Neural progenitor cell (in vitro differentiated cells): ENCODE results near the gene OTOP3. TPM values are rescaled to one million over a fixed set of nuclear protein-coding genes. Genes with fewer than 3 reads are reported as not detected.

Experiments
- DNase-seq: peaks from one replicate; pipeline ENCODE4 v3.0.0-alpha.2; 2016; ENCODE audit warnings: low spot score
- H2AFZ ChIP-seq: fragments of 200-600 bp; sonication (generic); replicated peaks from 2 replicates; pipeline ENCODE4 v1.6.1; 2016; ENCODE audit warnings: antibody characterized with exemption
- H3F3A ChIP-seq: fragments of 200-600 bp; sonication (generic); 2 replicates; pipeline ENCODE4 v1.6.1; 2016; ENCODE audit warnings: antibody characterized with exemption, low read depth
- H3K27ac ChIP-seq: fragments of 200-600 bp; sonication (generic); 2 replicates; pipeline ENCODE4 v1.5.1; 2016; ENCODE audit warnings: mild to moderate bottlenecking
- H3K27me3 ChIP-seq: fragments of 200-600 bp; sonication (generic); 2 replicates; pipeline ENCODE4 v1.6.1; 2016; ENCODE audit warnings: mild to moderate bottlenecking, moderate library complexity
- H3K36me3 ChIP-seq: fragments of 200-600 bp; sonication (generic); 2 replicates; pipeline ENCODE4 v1.5.1; 2016
- H3K4me1 ChIP-seq: fragments of 200-600 bp; sonication (generic); 2 replicates; pipeline ENCODE4 v1.6.1; 2016; ENCODE audit warnings: mixed run types
- H3K4me2 ChIP-seq: fragments of 200-600 bp; sonication (generic); 2 replicates; pipeline ENCODE4 v1.6.1; 2016
- H3K4me3 ChIP-seq: fragments of 200-600 bp; sonication (generic); 2 replicates; pipeline ENCODE4 v1.5.1; 2016
- H3K79me2 ChIP-seq: fragments of 200-600 bp; sonication (generic); 2 replicates; pipeline ENCODE4 v1.6.1; 2016; ENCODE audit warnings: low read depth
- H3K9ac ChIP-seq: fragments of 200-600 bp; sonication (generic); 2 replicates; pipeline ENCODE4 v1.6.1; 2016
- H3K9me3 ChIP-seq: fragments of 200-600 bp; sonication (generic); 2 replicates; pipeline ENCODE4 v1.5.1; 2016; ENCODE audit warnings: low read depth
- H4K20me1 ChIP-seq: fragments of 200-600 bp; sonication (generic); 2 replicates; pipeline ENCODE4 v1.6.1; 2016; ENCODE audit warnings: low read depth
- H3K27ac Mint-ChIP-seq: 3 replicates; pipeline ENCODE4 v1.8.0; 2021; ENCODE audit warnings: mixed read lengths
- H3K27me3 Mint-ChIP-seq: 2 replicates; pipeline ENCODE4 v1.8.0; 2022; ENCODE audit warnings: low read depth, mild to moderate bottlenecking, inconsistent platforms, moderate library complexity, mixed read lengths; ENCODE audit not compliant: insufficient read depth
- H3K36me3 Mint-ChIP-seq: 3 replicates; pipeline ENCODE4 v1.8.0; 2021; ENCODE audit warnings: mixed read lengths
- H3K4me1 Mint-ChIP-seq: 3 replicates; pipeline ENCODE4 v1.8.0; 2021; ENCODE audit warnings: mixed read lengths
- H3K4me3 Mint-ChIP-seq: 3 replicates; pipeline ENCODE4 v1.8.0; 2021; ENCODE audit warnings: mild to moderate bottlenecking, moderate library complexity, mixed read lengths
- H3K9me3 Mint-ChIP-seq: 3 replicates; pipeline ENCODE4 v1.8.0; 2020; ENCODE audit warnings: mixed read lengths
- EZH2 ChIP-seq: fragments of 200-600 bp; sonication (generic); IDR thresholded peaks from 2 replicates; pipeline ENCODE4 v1.6.1; 2017; ENCODE audit warnings: antibody characterized with exemption, mild to moderate bottlenecking, moderate library complexity
- EZH2phosphoT487 ChIP-seq: fragments of 200-600 bp; sonication (generic); IDR thresholded peaks from 2 replicates; pipeline ENCODE4 v1.6.1; 2017; ENCODE audit warnings: antibody characterized with exemption
- total RNA-seq: library from RNA; depleted of rRNA; stranded (reverse); fragments of >200 nt; gene quantifications from 2 replicates; pipeline ENCODE4 v1.2.3, GENCODE V29; 2015; ENCODE audit warnings: low replicate concordance
- TF ChIP-seq, protein P1 (sequence below): fragments of 200-600 bp; sonication (generic); IDR thresholded peaks from 2 replicates; pipeline ENCODE4 v1.5.1; 2017; ENCODE audit warnings: antibody characterized with exemption, mild to moderate bottlenecking

The OTOP3 gene
- total RNA-seq, 1 donor from 2014 or later = not detected

DNA sequence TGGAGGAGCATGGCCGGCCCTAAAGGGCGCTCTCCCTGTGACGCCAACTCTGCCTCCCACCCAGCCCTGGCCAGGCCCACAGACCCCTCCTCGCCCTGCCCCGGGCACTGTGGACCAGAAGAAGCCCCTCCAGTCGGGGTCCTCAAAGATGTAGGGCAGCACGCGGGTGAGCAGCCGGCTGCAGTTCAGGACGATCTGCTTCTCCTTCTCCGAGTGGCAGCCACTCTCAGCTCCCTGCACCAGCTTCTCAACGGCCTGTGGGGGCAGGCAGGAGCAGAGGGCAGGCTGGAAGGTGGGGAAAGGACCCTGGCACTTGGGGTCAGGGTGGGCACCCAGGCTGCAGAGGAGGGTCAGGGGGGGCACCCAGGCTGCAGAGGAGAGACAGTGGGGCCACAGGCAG lies 28.0 kb downstream of the OTOP3 start:
- no peaks in the 10 kb centered on the region for H3K79me2 ChIP-seq
- Mint-ChIP-seq H3K27me3 (peaks cover 23% of the 10 kb centered on the region), H3K9me3 (no peaks in the 10 kb centered on the region), H3K4me3 (no peak overlapping the region), H3K27ac (no peak overlapping the region), H3K36me3 (no peaks in the 10 kb centered on the region), H3K4me1 (peaks cover 6% of the 10 kb centered on the region)
- DNase-seq = peak; percentile 35
- no peaks in the 10 kb centered on the region for H3K4me1 ChIP-seq
- H3K36me3 ChIP-seq = no peaks in the 10 kb centered on the region
- peaks cover 23% of the 10 kb centered on the region for H3K27me3 ChIP-seq
- no peak overlapping the region for H3K4me3 ChIP-seq
- no peak overlapping the region for H3K4me2 ChIP-seq
- no peak overlapping the region for H3K9ac ChIP-seq
- TF ChIP-seq, protein P1, sequence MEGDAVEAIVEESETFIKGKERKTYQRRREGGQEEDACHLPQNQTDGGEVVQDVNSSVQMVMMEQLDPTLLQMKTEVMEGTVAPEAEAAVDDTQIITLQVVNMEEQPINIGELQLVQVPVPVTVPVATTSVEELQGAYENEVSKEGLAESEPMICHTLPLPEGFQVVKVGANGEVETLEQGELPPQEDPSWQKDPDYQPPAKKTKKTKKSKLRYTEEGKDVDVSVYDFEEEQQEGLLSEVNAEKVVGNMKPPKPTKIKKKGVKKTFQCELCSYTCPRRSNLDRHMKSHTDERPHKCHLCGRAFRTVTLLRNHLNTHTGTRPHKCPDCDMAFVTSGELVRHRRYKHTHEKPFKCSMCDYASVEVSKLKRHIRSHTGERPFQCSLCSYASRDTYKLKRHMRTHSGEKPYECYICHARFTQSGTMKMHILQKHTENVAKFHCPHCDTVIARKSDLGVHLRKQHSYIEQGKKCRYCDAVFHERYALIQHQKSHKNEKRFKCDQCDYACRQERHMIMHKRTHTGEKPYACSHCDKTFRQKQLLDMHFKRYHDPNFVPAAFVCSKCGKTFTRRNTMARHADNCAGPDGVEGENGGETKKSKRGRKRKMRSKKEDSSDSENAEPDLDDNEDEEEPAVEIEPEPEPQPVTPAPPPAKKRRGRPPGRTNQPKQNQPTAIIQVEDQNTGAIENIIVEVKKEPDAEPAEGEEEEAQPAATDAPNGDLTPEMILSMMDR = peak; percentile 34
- no peak for TF ChIP-seq EZH2phosphoT487
- H2AFZ ChIP-seq = no peak overlapping the region
- H3K27ac ChIP-seq = no peak overlapping the region
- no peaks in the 10 kb centered on the region for H3F3A ChIP-seq
- no peaks in the 10 kb centered on the region for H3K9me3 ChIP-seq
- H4K20me1 ChIP-seq = no peaks in the 10 kb centered on the region

GRCh38 chr17:74964246-74964761 lies 28.6 kb downstream of the OTOP3 start:
- peaks cover 16% of the 10 kb centered on the region for H3K27me3 ChIP-seq
- no peak for DNase-seq
- no peaks in the 10 kb centered on the region for H3K36me3 ChIP-seq
- no peaks in the 10 kb centered on the region for H3F3A ChIP-seq
- H2AFZ ChIP-seq = no peak overlapping the region
- no peak overlapping the region for H3K9ac ChIP-seq
- no peak overlapping the region for H3K4me2 ChIP-seq
- H3K36me3 Mint-ChIP-seq = no peaks in the 10 kb centered on the region
- no peaks in the 10 kb centered on the region for H3K9me3 ChIP-seq
- peaks cover 20% of the 10 kb centered on the region for H3K27me3 Mint-ChIP-seq
- no peak overlapping the region for H3K4me3 Mint-ChIP-seq
- H3K79me2 ChIP-seq = no peaks in the 10 kb centered on the region
- no peaks in the 10 kb centered on the region for H4K20me1 ChIP-seq
- TF ChIP-seq EZH2 (no peak), EZH2phosphoT487 (no peak)
- TF ChIP-seq, protein P1 = no peak
- no peak overlapping the region for H3K27ac ChIP-seq
- no peaks in the 10 kb centered on the region for H3K9me3 Mint-ChIP-seq
- no peak overlapping the region for H3K27ac Mint-ChIP-seq
- no peak overlapping the region for H3K4me3 ChIP-seq
- peaks cover 6% of the 10 kb centered on the region for H3K4me1 Mint-ChIP-seq
- H3K4me1 ChIP-seq = no peaks in the 10 kb centered on the region

DNA sequence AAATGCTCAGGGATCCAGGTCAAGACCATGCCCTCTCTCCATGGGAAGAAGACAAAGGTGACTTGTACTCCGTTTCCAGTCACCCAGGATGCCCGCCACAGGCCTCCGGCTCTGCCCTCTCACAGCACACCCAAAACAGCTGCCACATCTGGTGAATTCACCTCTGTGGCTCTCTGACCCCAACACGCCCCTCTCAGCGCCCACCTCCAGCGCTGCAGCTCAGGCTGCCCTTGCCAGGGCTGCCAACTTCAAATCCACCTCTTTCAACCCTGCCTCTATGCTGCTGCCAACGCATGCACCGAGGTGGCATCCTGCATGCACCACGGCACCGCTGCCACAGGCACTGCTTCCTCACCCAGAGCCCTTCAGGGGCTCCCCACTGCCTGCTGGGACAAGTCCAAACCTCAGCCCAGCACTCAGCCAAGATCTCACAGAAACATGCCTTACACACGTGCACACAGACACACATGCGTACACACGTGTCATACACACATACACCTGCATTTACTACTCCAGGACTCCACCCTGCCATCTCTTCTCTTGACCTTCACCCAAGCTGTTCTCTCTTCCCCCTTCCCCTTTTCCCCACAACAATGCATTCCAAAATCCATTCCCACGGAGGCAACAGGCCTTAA lies 29.4 kb downstream of the OTOP3 start:
- no peaks in the 10 kb centered on the region for H3F3A ChIP-seq
- H3K4me1 ChIP-seq = no peaks in the 10 kb centered on the region
- no peak overlapping the region for H2AFZ ChIP-seq
- Mint-ChIP-seq H3K36me3 (no peaks in the 10 kb centered on the region), H3K9me3 (no peaks in the 10 kb centered on the region), H3K4me1 (peaks cover 6% of the 10 kb centered on the region), H3K27me3 (peaks cover 14% of the 10 kb centered on the region), H3K27ac (no peak overlapping the region), H3K4me3 (peak overlapping the region; percentile 59)
- H3K4me2 ChIP-seq = no peak overlapping the region
- H3K4me3 ChIP-seq = no peak overlapping the region
- H3K27me3 ChIP-seq = peaks cover 11% of the 10 kb centered on the region
- TF ChIP-seq EZH2 (no peak), EZH2phosphoT487 (no peak)
- TF ChIP-seq, protein P1 = no peak
- no peaks in the 10 kb centered on the region for H3K9me3 ChIP-seq
- H3K36me3 ChIP-seq = no peaks in the 10 kb centered on the region
- no peaks in the 10 kb centered on the region for H4K20me1 ChIP-seq
- no peak for DNase-seq
- H3K79me2 ChIP-seq = no peaks in the 10 kb centered on the region
- no peak overlapping the region for H3K27ac ChIP-seq
- no peak overlapping the region for H3K9ac ChIP-seq
